BLaER1 treated with 17β-estradiol and CSF1 and Interleukin-3, amounts not matched to agents 10 nM and 100 nM (cell line): ENCODE results near the gene POFUT1.
A peak's percentile ranks its signal among the peaks of the same experiment; 100 is the strongest.
"Not testable (repeated sequence)": the region's sequence is repeated elsewhere in the genome, so short reads cannot be mapped to it uniquely, and the experiment has no call there.

ENCODE experiments used
- H3K27ac ChIP-seq, 11 experiments: shearing (Covaris generic); formaldehyde crosslinking; 2 replicates each; pipeline ENCODE4 v1.8.1; 2022
- H3K27me3 ChIP-seq, 11 experiments: shearing (Covaris generic); formaldehyde crosslinking; 2 replicates each; pipeline ENCODE4 v1.8.1; 2022
- H3K36me3 ChIP-seq, 11 experiments: shearing (Covaris generic); formaldehyde crosslinking; 2 replicates each; pipeline ENCODE4 v1.8.1; 2022
- H3K4me1 ChIP-seq, 10 experiments: shearing (Covaris generic); formaldehyde crosslinking; 2 replicates each; pipeline ENCODE4 v1.8.1; 2022
- H3K4me2 ChIP-seq, 11 experiments: shearing (Covaris generic); formaldehyde crosslinking; 2 replicates each; pipeline ENCODE4 v1.8.1; 2022
- H3K4me3 ChIP-seq, 10 experiments: shearing (Covaris generic); formaldehyde crosslinking; 2 replicates each; pipeline ENCODE4 v1.8.1; 2022
- H3K9ac ChIP-seq, 11 experiments: shearing (Covaris generic); formaldehyde crosslinking; 2 replicates each; pipeline ENCODE4 v1.8.1; 2022
- H3K9me3 ChIP-seq, 11 experiments: shearing (Covaris generic); formaldehyde crosslinking; replicated peaks in 1 of 11; 2 replicates each; pipeline ENCODE4 v1.8.1; 2022
- H4K20me1 ChIP-seq, 11 experiments: shearing (Covaris generic); formaldehyde crosslinking; 2 replicates each; pipeline ENCODE4 v1.8.1; 2022
- Cebpa-rat ChIP-seq, 11 experiments: shearing (Covaris generic); IDR thresholded peaks; 2 replicates each; pipeline ENCODE4 v1.8.1; 2022

Gene POFUT1

DNA sequence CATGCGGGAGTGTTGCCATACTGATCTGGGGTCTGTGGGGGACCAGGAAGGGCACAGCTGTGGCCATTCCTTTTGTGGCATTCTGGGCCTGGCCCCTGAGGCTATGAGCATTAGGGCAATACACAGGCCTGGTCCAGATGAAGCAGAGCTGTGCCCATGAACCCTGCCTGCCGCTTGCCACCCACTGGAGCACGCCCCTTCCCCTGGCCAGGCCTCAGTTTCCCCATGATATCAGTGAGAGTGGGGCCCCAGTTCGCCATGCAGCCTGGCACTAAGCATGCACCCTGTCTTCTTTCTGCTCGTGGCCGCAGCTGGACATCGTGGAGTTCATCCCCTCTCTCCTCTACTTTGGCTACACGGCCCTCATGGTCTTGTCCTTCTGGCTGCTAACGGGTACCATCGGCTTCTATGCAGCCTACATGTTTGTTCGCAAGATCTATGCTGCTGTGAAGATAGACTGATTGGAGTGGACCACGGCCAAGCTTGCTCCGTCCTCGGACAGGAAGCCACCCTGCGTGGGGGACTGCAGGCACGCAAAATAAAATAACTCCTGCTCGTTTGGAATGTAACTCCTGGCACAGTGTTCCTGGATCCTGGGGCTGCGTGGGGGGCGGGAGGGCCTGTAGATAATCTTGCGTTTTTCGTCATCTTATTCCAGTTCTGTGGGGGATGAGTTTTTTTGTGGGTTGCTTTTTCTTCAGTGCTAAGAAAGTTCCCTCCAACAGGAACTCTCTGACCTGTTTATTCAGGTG lies 42.5 kb upstream of the POFUT1 start:
- no peaks in the 10 kb centered on the region for H3K27me3 ChIP-seq
- no peak overlapping the region for H3K27ac ChIP-seq
- no peak overlapping the region for H3K9ac ChIP-seq
- H3K9me3 ChIP-seq: no peaks in the 10 kb centered on the region
- H4K20me1 ChIP-seq: peaks cover 0 to 7% (median 0%) of the 10 kb centered on the region in 11 experiments; a peak in 5 of 22 replicates
- no peak for TF ChIP-seq Cebpa-rat (IDR thresholded peaks at IDR 0.05)
- H3K4me2 ChIP-seq: no peak overlapping the region
- peaks cover 69 to 83% (median 74%) of the 10 kb centered on the region in 11 experiments for H3K36me3 ChIP-seq
- H3K4me3 ChIP-seq: no peak overlapping the region
- peaks cover 0 to 51% (median 3%) of the 10 kb centered on the region in 10 experiments; a peak in 9 of 20 replicates for H3K4me1 ChIP-seq

DNA sequence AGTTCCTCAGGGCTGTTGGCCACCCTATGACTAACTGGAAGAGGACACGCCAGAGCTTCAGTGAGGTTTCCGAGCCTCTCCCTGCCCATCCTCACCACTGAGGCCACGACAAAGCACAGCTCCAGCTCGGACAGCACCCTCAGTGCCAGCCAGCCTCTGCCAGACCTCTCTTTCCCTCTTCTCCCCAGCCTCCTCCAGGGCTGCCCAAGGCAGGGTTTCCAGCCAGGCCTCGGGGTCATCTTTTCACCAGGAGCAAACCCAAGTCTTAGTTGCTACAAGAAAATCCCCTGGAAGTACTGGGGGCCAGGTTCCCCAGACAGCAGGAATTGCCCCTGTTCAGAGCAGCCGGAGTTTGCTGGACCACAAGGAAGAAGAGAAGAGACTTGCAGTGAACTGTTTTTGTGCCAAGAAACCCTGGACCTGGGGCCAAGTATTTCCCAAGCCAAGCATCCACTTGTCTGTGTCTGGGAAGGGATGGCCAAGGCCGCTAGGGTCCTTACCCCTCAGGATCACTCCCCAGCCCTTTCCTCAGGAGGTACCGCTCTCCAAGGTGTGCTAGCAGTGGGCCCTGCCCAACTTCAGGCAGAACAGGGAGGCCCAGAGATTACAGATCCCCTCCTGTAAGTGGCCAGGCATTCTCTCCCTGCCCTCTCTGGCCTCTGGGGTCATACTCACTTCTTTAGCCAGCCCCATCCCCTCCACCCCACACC lies 41.7 kb upstream of the POFUT1 start:
- H4K20me1 ChIP-seq: peaks cover 0 to 7% (median 0%) of the 10 kb centered on the region in 11 experiments; a peak in 5 of 22 replicates
- TF ChIP-seq Cebpa-rat (IDR thresholded peaks at IDR 0.05): no peak
- no peak overlapping the region for H3K4me3 ChIP-seq
- H3K36me3 ChIP-seq: peaks cover 61 to 74% (median 65%) of the 10 kb centered on the region in 11 experiments
- H3K9ac ChIP-seq: no peak overlapping the region
- H3K27me3 ChIP-seq: no peaks in the 10 kb centered on the region
- no peak overlapping the region; a peak in 1 of 22 replicates for H3K27ac ChIP-seq
- H3K4me1 ChIP-seq: peaks cover 0 to 51% (median 3%) of the 10 kb centered on the region in 10 experiments; a peak in 9 of 20 replicates
- H3K4me2 ChIP-seq: no peak overlapping the region
- H3K9me3 ChIP-seq: no peaks in the 10 kb centered on the region

DNA sequence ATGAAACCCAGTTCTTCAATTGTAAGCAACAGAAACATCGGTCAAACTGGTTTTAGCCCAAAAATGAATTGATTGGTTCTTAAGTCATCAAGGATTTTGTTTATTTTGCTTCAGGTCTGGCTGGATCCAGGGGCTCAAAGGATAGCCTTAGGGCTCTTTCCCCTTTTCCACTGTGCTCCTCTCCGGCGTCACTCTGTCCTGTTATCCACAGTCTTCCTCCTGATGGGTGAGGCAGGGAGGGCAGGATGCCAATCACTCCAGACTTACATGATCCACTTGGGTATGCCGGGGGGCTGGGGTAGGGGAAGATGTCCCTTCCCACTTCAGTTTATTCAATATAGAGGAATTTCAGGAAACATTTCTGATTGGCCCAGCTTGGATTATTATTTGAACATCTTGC lies 40.1 kb upstream of the POFUT1 start:
- H3K9ac ChIP-seq: no peak overlapping the region
- H3K9me3 ChIP-seq: no peaks in the 10 kb centered on the region
- H3K27me3 ChIP-seq: no peaks in the 10 kb centered on the region
- H3K36me3 ChIP-seq: peaks cover 45 to 59% (median 50%) of the 10 kb centered on the region in 11 experiments
- TF ChIP-seq Cebpa-rat (IDR thresholded peaks at IDR 0.05): no peak
- H4K20me1 ChIP-seq: peaks cover 0 to 7% (median 0%) of the 10 kb centered on the region in 11 experiments; a peak in 5 of 22 replicates
- H3K4me2 ChIP-seq: peak overlapping the region in 1 of 11 experiments; percentile 13; a peak in 1 of 22 replicates
- H3K4me1 ChIP-seq: peaks cover 0 to 48% (median 3%) of the 10 kb centered on the region in 10 experiments; a peak in 9 of 20 replicates
- H3K27ac ChIP-seq: no peak overlapping the region
- H3K4me3 ChIP-seq: no peak overlapping the region

DNA sequence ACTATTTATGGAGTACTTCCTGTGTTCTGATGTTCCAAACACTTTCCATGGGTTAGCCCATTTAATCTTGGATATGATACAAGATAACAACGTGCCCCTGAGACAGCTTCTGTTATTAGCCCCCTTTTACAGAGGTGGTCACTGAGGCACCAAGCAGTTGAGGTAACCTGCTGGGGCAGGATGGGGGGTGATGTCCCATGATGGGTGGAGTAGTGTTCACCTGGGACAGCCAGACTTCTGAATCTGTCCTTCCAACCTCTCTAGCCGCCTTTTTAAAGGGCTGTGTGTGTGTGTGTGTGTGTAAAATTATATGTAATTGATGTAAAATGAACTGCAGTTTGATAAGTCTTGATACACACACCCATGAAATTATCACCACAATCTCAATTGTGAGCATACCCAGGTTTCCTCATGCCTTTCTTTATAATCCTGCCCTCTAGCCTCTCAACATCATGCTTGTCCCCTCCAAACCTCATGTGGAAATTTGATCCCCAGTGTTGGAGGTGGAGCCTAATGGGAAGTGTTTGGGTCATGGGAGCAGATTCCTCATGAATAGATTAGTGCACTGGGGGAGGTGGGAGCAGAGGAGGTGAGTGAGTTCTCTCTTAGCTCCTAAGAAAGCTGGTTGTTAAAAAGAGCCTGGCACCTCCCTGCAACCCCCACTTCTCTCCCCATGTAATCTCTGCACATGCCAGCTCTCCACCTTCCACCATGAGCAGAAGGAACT lies 39.3 kb upstream of the POFUT1 start:
- H4K20me1 ChIP-seq: peaks cover 0 to 7% (median 0%) of the 10 kb centered on the region in 11 experiments; a peak in 5 of 22 replicates
- no peak overlapping the region for H3K27ac ChIP-seq
- no peaks in the 10 kb centered on the region for H3K27me3 ChIP-seq
- no peak overlapping the region for H3K4me3 ChIP-seq
- H3K4me1 ChIP-seq: peaks cover 0 to 42% (median 3%) of the 10 kb centered on the region in 10 experiments; a peak in 9 of 20 replicates
- H3K36me3 ChIP-seq: peaks cover 37 to 51% (median 43%) of the 10 kb centered on the region in 11 experiments
- no peak overlapping the region for H3K9ac ChIP-seq
- peak overlapping the region in 3 of 11 experiments; percentile 11 to 58 (median 13); a peak in 3 of 22 replicates for H3K4me2 ChIP-seq
- TF ChIP-seq Cebpa-rat (IDR thresholded peaks at IDR 0.05): no peak
- H3K9me3 ChIP-seq: no peaks in the 10 kb centered on the region

DNA sequence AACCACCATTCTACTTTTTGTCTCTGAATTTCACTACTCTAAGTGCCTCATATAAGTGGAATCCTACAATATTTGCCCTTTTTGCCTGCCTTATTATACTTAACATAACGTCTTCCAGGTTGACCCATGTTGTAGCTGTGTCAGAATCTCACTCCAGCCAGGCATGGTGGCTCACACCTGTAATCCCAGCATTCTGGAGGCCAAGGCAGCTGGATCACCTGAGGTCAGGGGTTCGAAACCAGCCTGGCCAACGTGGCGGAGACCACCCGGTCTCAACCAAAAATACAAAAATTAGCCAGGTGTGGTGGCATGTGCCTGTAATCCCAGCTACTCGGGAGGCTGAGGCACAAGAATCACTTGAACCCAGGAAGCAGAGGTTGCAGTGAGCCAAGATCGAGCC lies 30.0 kb upstream of the POFUT1 start:
- not testable (repeated sequence) for H3K27ac ChIP-seq, H3K9ac ChIP-seq, H3K9me3 ChIP-seq, H3K4me3 ChIP-seq, H3K27me3 ChIP-seq, H3K4me2 ChIP-seq, H4K20me1 ChIP-seq, H3K36me3 ChIP-seq
- H3K4me1 ChIP-seq: peaks cover 0 to 17% (median 0%) of the 10 kb centered on the region in 10 experiments; a peak in 6 of 20 replicates

DNA sequence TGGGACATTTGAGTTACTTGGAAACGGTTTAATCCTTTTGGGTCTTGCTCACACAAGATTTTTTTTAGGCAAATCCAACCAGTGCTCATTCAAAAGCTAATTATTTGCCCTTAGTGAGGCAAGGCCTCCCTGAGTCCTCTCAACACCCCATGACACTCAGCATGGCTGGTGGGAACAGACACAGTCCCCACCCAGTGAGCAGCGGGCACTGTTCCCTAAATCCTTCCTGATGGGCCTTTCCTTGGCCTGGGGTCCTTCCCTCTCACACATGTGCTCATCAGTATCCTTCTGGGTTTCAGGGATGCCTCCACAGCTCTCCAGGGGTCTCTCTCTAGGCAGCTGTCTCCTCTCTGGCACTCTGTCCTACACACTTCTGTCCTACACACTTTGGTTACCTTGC lies 28.2 kb upstream of the POFUT1 start:
- Histone ChIP-seq H3K9me3 (peaks cover 0 to 3% (median 0%) of the 10 kb centered on the region in 11 experiments; a peak in 2 of 22 replicates), H3K9ac (no peak overlapping the region), H3K4me2 (no peak overlapping the region), H3K27ac (no peak overlapping the region), H3K27me3 (no peaks in the 10 kb centered on the region), H3K4me3 (no peak overlapping the region), H4K20me1 (no peaks in the 10 kb centered on the region), H3K4me1 (peaks cover 6 to 21% (median 8%) of the 10 kb centered on the region in 10 experiments; a peak in 18 of 20 replicates), H3K36me3 (no peaks in the 10 kb centered on the region)
- TF ChIP-seq Cebpa-rat (IDR thresholded peaks at IDR 0.05): no peak

DNA sequence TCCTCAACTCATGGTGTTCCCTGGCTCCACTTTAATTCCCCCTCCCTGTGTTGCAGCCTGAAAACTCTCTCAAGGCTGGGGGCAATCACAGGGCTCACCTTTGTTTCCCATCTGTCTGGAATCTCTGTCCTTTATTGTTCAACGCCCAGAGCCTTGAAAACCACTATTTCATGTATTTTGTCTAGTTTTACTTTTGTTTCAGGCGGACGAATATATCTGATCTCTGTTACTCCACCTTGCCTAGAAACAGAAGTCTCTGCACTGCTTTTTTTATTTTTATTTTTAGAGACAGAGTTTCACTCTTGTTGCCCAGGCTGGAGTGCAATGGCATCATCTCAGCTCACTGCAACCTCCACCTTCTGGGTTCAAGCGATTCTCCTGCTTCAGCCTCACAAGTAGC lies 27.7 kb upstream of the POFUT1 start:
- no peak overlapping the region for H3K4me3 ChIP-seq
- no peaks in the 10 kb centered on the region for H3K36me3 ChIP-seq
- no peak overlapping the region for H3K27ac ChIP-seq
- H3K9me3 ChIP-seq: peaks cover 0 to 3% (median 0%) of the 10 kb centered on the region in 11 experiments; a peak in 2 of 22 replicates
- peaks cover 6 to 21% (median 11%) of the 10 kb centered on the region in 10 experiments; a peak in 18 of 20 replicates for H3K4me1 ChIP-seq
- no peaks in the 10 kb centered on the region for H3K27me3 ChIP-seq
- H4K20me1 ChIP-seq: no peaks in the 10 kb centered on the region
- H3K9ac ChIP-seq: no peak overlapping the region
- no peak for TF ChIP-seq Cebpa-rat (IDR thresholded peaks at IDR 0.05)
- H3K4me2 ChIP-seq: no peak overlapping the region

DNA sequence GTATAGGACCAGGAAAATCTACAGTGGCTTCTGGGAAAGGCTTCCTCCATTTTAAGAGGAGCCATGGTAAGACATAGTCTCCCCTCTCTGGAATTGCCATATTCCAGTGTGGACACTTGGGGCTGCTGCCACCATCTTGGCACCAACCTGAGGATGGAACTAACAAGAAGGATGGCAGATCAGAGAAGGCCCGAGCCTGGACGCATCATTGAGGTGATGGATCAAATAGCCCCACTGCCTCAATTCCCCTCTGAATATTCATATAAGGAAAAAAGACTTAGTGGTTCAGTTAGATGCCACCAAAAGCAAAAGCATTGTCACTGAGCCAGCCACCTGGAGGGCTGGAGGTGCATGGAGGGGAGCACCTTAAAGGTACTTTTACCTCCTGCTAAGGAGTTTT lies 26.1 kb upstream of the POFUT1 start:
- H3K27ac ChIP-seq: no peak overlapping the region
- TF ChIP-seq Cebpa-rat (IDR thresholded peaks at IDR 0.05): no peak
- no peaks in the 10 kb centered on the region for H4K20me1 ChIP-seq
- H3K4me1 ChIP-seq: peaks cover 6 to 31% (median 11%) of the 10 kb centered on the region in 10 experiments; a peak in 18 of 20 replicates
- no peaks in the 10 kb centered on the region for H3K36me3 ChIP-seq
- no peak overlapping the region for H3K9ac ChIP-seq
- H3K9me3 ChIP-seq: 0 out of 22 replicates have a peak, but pooled peaks cover 0 to 3% (median 0%) of the 10 kb centered on the region in 11 experiments
- H3K27me3 ChIP-seq: no peaks in the 10 kb centered on the region
- peak overlapping the region in 3 of 11 experiments; percentile 58 to 80 (median 61); a peak in 6 of 22 replicates for H3K4me2 ChIP-seq
- no peak overlapping the region for H3K4me3 ChIP-seq
